ENCODE results near the gene TRIM2. TPM values are rescaled to one million over a fixed set of nuclear protein-coding genes. Genes with fewer than 3 reads are reported as not detected.

Gene TRIM2
- total RNA-seq, 1 experiment from 2014 or later, result 18.9 TPM

- Histone ChIP-seq H3K4me2 (ENCODE audit: low read length) (no peak overlapping the region), H3K27ac (ENCODE audit: low read length) (no peak overlapping the region), H2AFZ (ENCODE audit: low read length) (no peak overlapping the region), H3K9me2 (replicated peaks; ENCODE audit: low read length) (no peaks in the 10 kb centered on the region), H3K36me3 (ENCODE audit: low read depth, low read length) (no peaks in the 10 kb centered on the region; the same call in 1 of the 2 replicates), H3F3A (ENCODE audit: low read length, unreplicated experiment) (no peaks in the 10 kb centered on the region), H3K9me3 (ENCODE audit: low read length) (no peaks in the 10 kb centered on the region), H3K79me2 (ENCODE audit: low read length) (no peaks in the 10 kb centered on the region), H4K20me1 (ENCODE audit: low read length) (no peaks in the 10 kb centered on the region), H3K4me1 (ENCODE audit: insufficient read depth, low read length) (no peaks in the 10 kb centered on the region), H3K27me3 (ENCODE audit: low read length) (no peaks in the 10 kb centered on the region), H3K4me3 (ENCODE audit: low read length) (no peak overlapping the region), H3K9ac (ENCODE audit: low read length) (no peak overlapping the region)
- CTCF ChIA-PET, result no interaction called here
- intact Hi-C loops (cut with micrococcal nuclease), result no loop called here
- TF ChIP-seq EZH2 (IDR thresholded peaks at IDR 0.05; ENCODE audit: low read length, unreplicated experiment) (no peak), CTCF (conservative IDR thresholded peaks at IDR 0.05; ENCODE audit: low read depth, low read length) (no peak), EZH2phosphoT487 (IDR thresholded peaks at IDR 0.05; ENCODE audit: borderline replicate concordance, low read length) (no peak)
- no peak for DNase-seq
- no peak for ATAC-seq
- BruUV-seq (replicated peaks), result no TSS peak
- POLR2A ChIA-PET (ENCODE audit: unreplicated experiment), result no interaction called here
These were observed 164.8 kb downstream of the TRIM2 start for GRCh38 chr4:153369021-153369420.

- H3K4me1 ChIP-seq (ENCODE audit: insufficient read depth, low read length), result no peaks in the 10 kb centered on the region
- no peaks in the 10 kb centered on the region for H3K9me3 ChIP-seq (ENCODE audit: low read length)
- H2AFZ ChIP-seq (ENCODE audit: low read length), result no peak overlapping the region
- H3K4me3 ChIP-seq (ENCODE audit: low read length), result no peak overlapping the region
- H3K4me2 ChIP-seq (ENCODE audit: low read length), result no peak overlapping the region
- no peaks in the 10 kb centered on the region for H4K20me1 ChIP-seq (ENCODE audit: low read length)
- H3K36me3 ChIP-seq (ENCODE audit: low read depth, low read length), result no peaks in the 10 kb centered on the region; the same call in 1 of the 2 replicates
- no peaks in the 10 kb centered on the region for H3K27me3 ChIP-seq (ENCODE audit: low read length)
- intact Hi-C loops (cut with micrococcal nuclease), result no loop called here
- H3K79me2 ChIP-seq (ENCODE audit: low read length), result no peaks in the 10 kb centered on the region
- no peak for DNase-seq
- no peak for TF ChIP-seq CTCF (conservative IDR thresholded peaks at IDR 0.05; ENCODE audit: low read depth, low read length)
- TF ChIP-seq EZH2phosphoT487 (IDR thresholded peaks at IDR 0.05; ENCODE audit: borderline replicate concordance, low read length), result no peak
- TF ChIP-seq EZH2 (IDR thresholded peaks at IDR 0.05; ENCODE audit: low read length, unreplicated experiment), result no peak
- no peak overlapping the region for H3K9ac ChIP-seq (ENCODE audit: low read length)
- H3F3A ChIP-seq (ENCODE audit: low read length, unreplicated experiment), result no peaks in the 10 kb centered on the region
- H3K9me2 ChIP-seq (replicated peaks; ENCODE audit: low read length), result no peaks in the 10 kb centered on the region
- ChIA-PET POLR2A (ENCODE audit: unreplicated experiment) (no interaction called here), CTCF (no interaction called here)
- no peak overlapping the region for H3K27ac ChIP-seq (ENCODE audit: low read length)
- no peak for ATAC-seq
- BruUV-seq (replicated peaks), result no TSS peak
These were observed 167.5 kb downstream of the TRIM2 start for GRCh38 chr4:153371701-153372234.

- POLR2A ChIA-PET (ENCODE audit: unreplicated experiment), result no interaction called here
- CTCF ChIA-PET, result no interaction called here
- TF ChIP-seq EZH2 (IDR thresholded peaks at IDR 0.05; ENCODE audit: low read length, unreplicated experiment), result no peak
- TF ChIP-seq CTCF (conservative IDR thresholded peaks at IDR 0.05; ENCODE audit: low read depth, low read length), result no peak
- no peak for TF ChIP-seq EZH2phosphoT487 (IDR thresholded peaks at IDR 0.05; ENCODE audit: borderline replicate concordance, low read length)
These were observed 168.8 kb downstream of the TRIM2 start for GRCh38 chr4:153372967-153373562.

More at GRCh38 chr4:153372967-153373562, 168.8 kb downstream of the TRIM2 start:
- Histone ChIP-seq H3K4me3 (ENCODE audit: low read length) (no peak overlapping the region), H3K9me3 (ENCODE audit: low read length) (no peaks in the 10 kb centered on the region), H4K20me1 (ENCODE audit: low read length) (no peaks in the 10 kb centered on the region), H3F3A (ENCODE audit: low read length, unreplicated experiment) (no peaks in the 10 kb centered on the region), H3K27ac (ENCODE audit: low read length) (no peak overlapping the region), H3K4me2 (ENCODE audit: low read length) (no peak overlapping the region), H3K36me3 (ENCODE audit: low read depth, low read length) (no peaks in the 10 kb centered on the region; the same call in 1 of the 2 replicates), H3K9me2 (replicated peaks; ENCODE audit: low read length) (no peaks in the 10 kb centered on the region), H3K27me3 (ENCODE audit: low read length) (no peaks in the 10 kb centered on the region), H3K4me1 (ENCODE audit: insufficient read depth, low read length) (no peaks in the 10 kb centered on the region), H2AFZ (ENCODE audit: low read length) (no peak overlapping the region), H3K9ac (ENCODE audit: low read length) (no peak overlapping the region), H3K79me2 (ENCODE audit: low read length) (no peaks in the 10 kb centered on the region)
- DNase-seq, result no peak
- no TSS peak for BruUV-seq (replicated peaks)
- ATAC-seq, result no peak
- intact Hi-C loops (cut with micrococcal nuclease), result no loop called here

All from PC-3 (cell line).